ENCODE measurements around the gene PPARGC1A.

The PPARGC1A gene

GRCh38 chr4:23909671-23910070 is 19.8 kb upstream of the PPARGC1A start:
- no peak for DNase-seq

GRCh38 chr4:23906839-23907238 is 17.0 kb upstream of the PPARGC1A start:
- DNase-seq = no peak

- no peak for DNase-seq
Measured at GRCh38 chr4:23904639-23905071, 14.8 kb upstream of the PPARGC1A start.

- no peak for DNase-seq
Measured at GRCh38 chr4:23903859-23904438, 14.1 kb upstream of the PPARGC1A start.

- DNase-seq = no peak
Measured at GRCh38 chr4:23902222-23902804, 12.5 kb upstream of the PPARGC1A start.

- no peak for DNase-seq
Measured at GRCh38 chr4:23900636-23901035, 10.8 kb upstream of the PPARGC1A start.

GRCh38 chr4:23899565-23899964 is 9.7 kb upstream of the PPARGC1A start:
- no peak for DNase-seq

- no peak for DNase-seq
Measured at GRCh38 chr4:23897564-23898109, 7.8 kb upstream of the PPARGC1A start.

GRCh38 chr4:23894021-23894420 is 4.2 kb upstream of the PPARGC1A start:
- DNase-seq = no peak

GRCh38 chr4:23891064-23891421 is 1.2 kb upstream of the PPARGC1A start:
- no peak for DNase-seq

GRCh38 chr4:23890369-23891063 is 669 bp upstream of the PPARGC1A start:
- no peak for DNase-seq

- no peak for DNase-seq
Measured at GRCh38 chr4:23889391-23889790, 456 bp downstream of the PPARGC1A start.

- DNase-seq = no peak
Measured at GRCh38 chr4:23888421-23889319, 1.2 kb downstream of the PPARGC1A start.

GRCh38 chr4:23887989-23888388 is 1.9 kb downstream of the PPARGC1A start:
- no peak for DNase-seq

GRCh38 chr4:23887173-23887572 is 2.7 kb downstream of the PPARGC1A start:
- DNase-seq = no peak

- no peak for DNase-seq
Measured at GRCh38 chr4:23885943-23886590, 3.8 kb downstream of the PPARGC1A start.

GRCh38 chr4:23884741-23885140 is 5.1 kb downstream of the PPARGC1A start:
- no peak for DNase-seq

GRCh38 chr4:23884261-23884660 is 5.6 kb downstream of the PPARGC1A start:
- DNase-seq = no peak

GRCh38 chr4:23882976-23883531 is 6.8 kb downstream of the PPARGC1A start:
- DNase-seq = no peak

- DNase-seq = no peak
Measured at GRCh38 chr4:23881674-23882337, 8.0 kb downstream of the PPARGC1A start.

GRCh38 chr4:23881052-23881501 is 8.8 kb downstream of the PPARGC1A start:
- DNase-seq = no peak

Measured in activated CD4-positive, alpha-beta T cell treated with anti-CD3 and anti-CD28 coated beads, Interleukin-10, Interleukin-2, amounts not matched to agents 100 ng/mL and 50 ng/mL, durations not matched to agents 16 hours and 8 hours (primary cell).